Measurements from ENCODE around the gene NEMP1. TPM values are rescaled to one million over a fixed set of nuclear protein-coding genes. Genes with fewer than 3 reads are reported as not detected.

NEMP1 gene
- total RNA-seq, 1 experiment from 2014 or later, result 36.6 TPM

- no TSS peak for BruUV-seq (replicated peaks)
- H3K9me3 ChIP-seq (ENCODE audit: insufficient read depth, low read depth), result no peaks in the 10 kb centered on the region
- DNase-seq, result no peak
- peaks cover 17% of the 10 kb centered on the region for H3F3A ChIP-seq (ENCODE audit: insufficient read depth, low read depth)
- no peak overlapping the region for H3K4me3 ChIP-seq
- ChIA-PET POLR2A (ENCODE audit: unreplicated experiment) (interaction anchor here (0.5 kb wide), 1 partner anchor 32 kb away, joined by 4 read pairs; the partner anchor contains the start of gene LRP1), CTCF (interaction anchor here (0.5 kb wide), 1 partner anchor 87 kb away, joined by 5 read pairs; no protein-coding TSS in a partner anchor)
- H3K27ac ChIP-seq, result no peak overlapping the region
- peaks cover 4% of the 10 kb centered on the region; the same call in 1 of the 2 replicates for H3K36me3 ChIP-seq (ENCODE audit: low read depth)
- H3K4me2 ChIP-seq, result no peak overlapping the region
- H2AFZ ChIP-seq, result no peak overlapping the region
- no peak for TF ChIP-seq EZH2 (IDR thresholded peaks at IDR 0.05; ENCODE audit: low read depth)
- TF ChIP-seq, protein P1, sequence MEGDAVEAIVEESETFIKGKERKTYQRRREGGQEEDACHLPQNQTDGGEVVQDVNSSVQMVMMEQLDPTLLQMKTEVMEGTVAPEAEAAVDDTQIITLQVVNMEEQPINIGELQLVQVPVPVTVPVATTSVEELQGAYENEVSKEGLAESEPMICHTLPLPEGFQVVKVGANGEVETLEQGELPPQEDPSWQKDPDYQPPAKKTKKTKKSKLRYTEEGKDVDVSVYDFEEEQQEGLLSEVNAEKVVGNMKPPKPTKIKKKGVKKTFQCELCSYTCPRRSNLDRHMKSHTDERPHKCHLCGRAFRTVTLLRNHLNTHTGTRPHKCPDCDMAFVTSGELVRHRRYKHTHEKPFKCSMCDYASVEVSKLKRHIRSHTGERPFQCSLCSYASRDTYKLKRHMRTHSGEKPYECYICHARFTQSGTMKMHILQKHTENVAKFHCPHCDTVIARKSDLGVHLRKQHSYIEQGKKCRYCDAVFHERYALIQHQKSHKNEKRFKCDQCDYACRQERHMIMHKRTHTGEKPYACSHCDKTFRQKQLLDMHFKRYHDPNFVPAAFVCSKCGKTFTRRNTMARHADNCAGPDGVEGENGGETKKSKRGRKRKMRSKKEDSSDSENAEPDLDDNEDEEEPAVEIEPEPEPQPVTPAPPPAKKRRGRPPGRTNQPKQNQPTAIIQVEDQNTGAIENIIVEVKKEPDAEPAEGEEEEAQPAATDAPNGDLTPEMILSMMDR (conservative IDR thresholded peaks at IDR 0.05), result no peak
- H4K20me1 ChIP-seq (ENCODE audit: insufficient read depth), result 0 out of 2 replicates have a peak, but pooled peaks cover 3% of the 10 kb centered on the region
- no peaks in the 10 kb centered on the region for H3K27me3 ChIP-seq (ENCODE audit: insufficient read depth, low read depth)
- no peaks in the 10 kb centered on the region for H3K9me2 ChIP-seq (ENCODE audit: insufficient read depth)
- H3K4me1 ChIP-seq (replicated peaks; ENCODE audit: insufficient read depth), result no peaks in the 10 kb centered on the region
- no peaks in the 10 kb centered on the region for H3K79me2 ChIP-seq (ENCODE audit: low read depth)
- intact Hi-C loops (cut with micrococcal nuclease; ENCODE audit: unreplicated experiment), result no loop called here
These were observed 17.5 kb upstream of the NEMP1 start for GRCh38 chr12:57096099-57096572.

- CTCF ChIA-PET, result no interaction called here
- no peaks in the 10 kb centered on the region for H3K79me2 ChIP-seq (ENCODE audit: low read depth)
- intact Hi-C loops (cut with micrococcal nuclease; ENCODE audit: unreplicated experiment), result no loop called here
- H3K9me3 ChIP-seq (ENCODE audit: insufficient read depth, low read depth), result no peaks in the 10 kb centered on the region
- no peak overlapping the region for H2AFZ ChIP-seq
- H3K9me2 ChIP-seq (ENCODE audit: insufficient read depth), result no peaks in the 10 kb centered on the region
- H3K4me1 ChIP-seq (replicated peaks; ENCODE audit: insufficient read depth), result no peaks in the 10 kb centered on the region
- H3F3A ChIP-seq (ENCODE audit: insufficient read depth, low read depth), result peaks cover 17% of the 10 kb centered on the region
- 0 out of 2 replicates have a peak, but pooled peaks cover 3% of the 10 kb centered on the region for H4K20me1 ChIP-seq (ENCODE audit: insufficient read depth)
- H3K4me3 ChIP-seq, result no peak overlapping the region
- no peak overlapping the region for H3K27ac ChIP-seq
- no peaks in the 10 kb centered on the region for H3K27me3 ChIP-seq (ENCODE audit: insufficient read depth, low read depth)
- H3K36me3 ChIP-seq (ENCODE audit: low read depth), result peaks cover 4% of the 10 kb centered on the region; the same call in 1 of the 2 replicates
- TF ChIP-seq, protein P1 (conservative IDR thresholded peaks at IDR 0.05), result no peak
- TF ChIP-seq EZH2 (IDR thresholded peaks at IDR 0.05; ENCODE audit: low read depth), result no peak
- POLR2A ChIA-PET (ENCODE audit: unreplicated experiment), result interaction anchor here (0.5 to 0.6 kb wide), 2 partner anchors 16 to 33 kb away, joined by 4 read pairs; partner anchors contain the start of gene LRP1
- no TSS peak for BruUV-seq (replicated peaks)
- H3K4me2 ChIP-seq, result no peak overlapping the region
- DNase-seq, result no peak
These were observed 16.8 kb upstream of the NEMP1 start for GRCh38 chr12:57095440-57095839.

DNA sequence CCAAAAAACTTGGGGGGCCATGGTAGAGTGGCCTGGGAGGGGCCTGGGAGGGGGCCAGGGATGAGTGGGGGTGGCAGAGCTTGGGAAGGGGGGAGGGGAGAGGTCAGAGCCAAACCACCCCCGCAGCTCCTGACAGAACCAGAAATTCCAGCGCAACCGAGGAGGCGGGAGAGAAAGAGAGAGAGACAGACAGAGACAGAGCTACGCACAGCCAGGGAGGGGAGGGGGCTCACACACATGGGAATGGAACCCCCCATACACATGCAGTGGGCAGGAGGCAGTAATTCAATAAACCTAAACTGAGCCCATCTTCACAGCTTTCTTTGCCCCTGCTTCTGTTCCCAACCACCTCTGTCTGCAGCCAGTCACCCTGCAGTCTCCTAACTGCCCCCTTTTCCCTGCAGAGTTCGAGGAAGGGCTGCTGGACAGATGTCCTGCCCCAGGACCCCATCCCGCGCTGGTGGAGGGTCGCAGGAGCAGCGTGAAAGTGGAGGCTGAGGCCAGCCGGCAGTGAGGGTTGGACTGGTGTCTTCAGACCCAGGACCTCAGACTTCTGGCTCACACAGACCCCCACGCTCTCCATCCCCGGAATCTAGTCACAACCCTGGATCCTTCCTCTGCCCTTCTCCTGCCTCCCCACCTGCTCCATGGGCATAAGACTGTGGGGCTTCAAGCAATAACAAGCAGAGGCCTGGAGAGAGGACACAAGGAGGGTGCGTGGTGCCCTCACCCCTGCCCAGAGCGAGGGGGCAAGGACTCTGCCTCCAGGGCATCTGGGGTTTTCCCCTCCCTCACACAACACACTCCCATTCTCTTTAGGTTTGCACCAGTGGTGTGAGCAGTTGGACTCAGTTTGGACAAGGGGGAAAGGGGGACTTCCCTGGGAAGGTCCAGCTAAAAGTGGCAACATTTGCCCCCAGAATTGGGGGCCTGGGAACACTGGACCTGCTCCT is 15.9 kb upstream of the NEMP1 start:
- TF ChIP-seq EZH2 (IDR thresholded peaks at IDR 0.05; ENCODE audit: low read depth), result no peak
- TF ChIP-seq, protein P1 (conservative IDR thresholded peaks at IDR 0.05), result no peak
- intact Hi-C loops (cut with micrococcal nuclease; ENCODE audit: unreplicated experiment), result no loop called here
- no peak overlapping the region for H3K27ac ChIP-seq
- no peak for DNase-seq
- H3K4me1 ChIP-seq (replicated peaks; ENCODE audit: insufficient read depth), result no peaks in the 10 kb centered on the region
- H3F3A ChIP-seq (ENCODE audit: insufficient read depth, low read depth), result peaks cover 17% of the 10 kb centered on the region
- no peak overlapping the region for H2AFZ ChIP-seq
- ChIA-PET CTCF (no interaction called here), POLR2A (ENCODE audit: unreplicated experiment) (interaction anchor here (1.6 kb wide), 1 partner anchor 18 kb away, joined by 6 read pairs; no protein-coding TSS in a partner anchor)
- no peaks in the 10 kb centered on the region for H3K27me3 ChIP-seq (ENCODE audit: insufficient read depth, low read depth)
- no peak overlapping the region for H3K4me3 ChIP-seq
- BruUV-seq (replicated peaks), result no TSS peak
- no peak overlapping the region for H3K4me2 ChIP-seq
- no peaks in the 10 kb centered on the region for H3K9me3 ChIP-seq (ENCODE audit: insufficient read depth, low read depth)
- H3K9me2 ChIP-seq (ENCODE audit: insufficient read depth), result no peaks in the 10 kb centered on the region
- peaks cover 2% of the 10 kb centered on the region; the same call in 1 of the 2 replicates for H3K36me3 ChIP-seq (ENCODE audit: low read depth)
- H4K20me1 ChIP-seq (ENCODE audit: insufficient read depth), result 0 out of 2 replicates have a peak, but pooled peaks cover 3% of the 10 kb centered on the region
- H3K79me2 ChIP-seq (ENCODE audit: low read depth), result no peaks in the 10 kb centered on the region

All from PC-9 (cell line).